ENCODE results near the gene HERC2. TPM values are rescaled to one million over a fixed set of nuclear protein-coding genes. Genes with fewer than 3 reads are reported as not detected.

The HERC2 gene
- total and polyA plus RNA-seq, 9 of the 15 experiments (the other 6 are each of a cell fraction or from before 2014, with no cell fraction given): 10.6 to 84.0 (median 42.6) TPM

DNA sequence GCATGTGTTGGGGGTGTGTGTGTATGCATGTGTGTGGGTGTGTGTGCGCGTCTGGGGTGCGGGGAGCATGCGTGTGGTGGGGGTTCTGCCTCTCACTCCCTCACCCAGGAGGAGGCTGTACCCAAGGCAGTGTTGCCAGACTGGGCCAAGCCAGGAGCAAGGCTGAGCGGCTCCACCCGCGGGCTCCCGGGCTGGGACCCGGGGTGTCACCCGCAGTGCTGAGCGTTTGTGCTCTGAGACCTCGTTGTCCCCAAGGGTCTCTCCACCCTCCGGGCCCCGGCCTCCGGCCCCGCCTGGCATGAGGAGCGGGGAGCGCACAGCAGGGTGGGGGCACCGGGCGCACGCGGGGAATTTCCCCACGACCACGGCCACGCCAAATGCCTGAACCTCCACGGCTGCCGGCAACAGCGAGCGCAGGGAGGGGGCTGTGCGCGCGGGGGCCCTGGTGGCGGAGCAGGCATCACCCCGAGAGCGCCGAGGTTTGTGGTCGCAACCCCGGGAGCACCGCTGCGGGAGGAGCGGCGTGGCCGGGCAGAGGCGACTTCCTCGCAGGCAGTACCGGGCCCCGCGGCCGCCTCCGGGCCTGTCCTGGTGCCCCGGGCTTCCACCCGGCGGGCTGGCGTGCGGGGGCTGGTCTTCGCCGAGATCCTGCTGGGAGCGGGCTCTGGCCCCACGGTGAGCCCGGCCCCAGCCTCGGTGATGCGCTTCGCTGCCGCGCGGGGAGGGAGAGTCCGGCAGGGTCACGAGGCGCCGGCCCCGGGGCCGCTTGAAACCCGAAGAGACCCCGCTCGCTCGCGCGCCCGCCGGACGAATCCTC is 215.5 kb downstream of the HERC2 start:
- ChIA-PET POLR2A (no interaction called here), CTCF (ENCODE audit: low intra/inter-chr PET ratio) (no interaction called here)
- no peak for ATAC-seq
- Histone ChIP-seq H4K20me1 (replicated peaks; ENCODE audit: control insufficient read depth, insufficient read depth, low read length) (no peaks in the 10 kb centered on the region; the same call in 1 of the 2 replicates), H3K36me3 (ENCODE audit: control insufficient read depth, insufficient read depth, low read length) (peaks cover 6% of the 10 kb centered on the region; the same call in 2 of the 3 replicates), H3K79me2 (ENCODE audit: control insufficient read depth, insufficient read depth, low read length) (no peaks in the 10 kb centered on the region), H2AFZ (ENCODE audit: low read depth, low read length) (no peak overlapping the region), H3K4me1 (replicated peaks in 1 of 2; ENCODE audit: control insufficient read depth in 2 of 2, insufficient read depth in 2 of 2, low read length in 2 of 2) (peaks cover 0 to 7% of the 10 kb centered on the region in 2 experiments; a peak in 2 of 5 replicates), H3K27me3 (ENCODE audit: control insufficient read depth in 2 of 2, insufficient read depth in 2 of 2, low read length in 2 of 2) (peaks cover 0 to 9% of the 10 kb centered on the region in 2 experiments; a peak in 1 of 5 replicates), H3K27ac (ENCODE audit: extremely low read depth, low read depth, low read length) (no peak overlapping the region), H3K4me3 (no peak overlapping the region), H3K9ac (ENCODE audit: insufficient read depth in 1 of 2, low read depth in 2 of 2, low read length in 2 of 2) (no peak overlapping the region), H3K9me1 (ENCODE audit: control insufficient read depth, insufficient read depth, low read length) (no peaks in the 10 kb centered on the region), H3K9me3 (replicated peaks; ENCODE audit: control insufficient read depth, insufficient read depth, low read depth, low read length) (peaks cover 3% of the 10 kb centered on the region; the same call in 1 of the 2 replicates), H3K4me2 (ENCODE audit: insufficient read depth, low read length) (no peak overlapping the region)
- no TSS peak for BruUV-seq (replicated peaks)
- FAIRE-seq: no peak
- in situ Hi-C loops (cut with MboI) (no loop called here), intact Hi-C loops (cut with micrococcal nuclease) (no loop called here)
- WGBS (ENCODE audit: insufficient coverage, low coverage, missing lambda C conversion rate): 93% methylated on average over 13 of the region's 81 CpGs
- no peak for TF ChIP-seq ZNF79 (CRISPR knock-in tag; IDR thresholded peaks at IDR 0.05; ENCODE audit: low read depth)
- TF ChIP-seq HMG20B (CRISPR knock-in tag; IDR thresholded peaks at IDR 0.05): no peak
- no peak for TF ChIP-seq FOXK1 (CRISPR knock-in tag; IDR thresholded peaks at IDR 0.05; ENCODE audit: borderline replicate concordance)
- TF ChIP-seq ETV6 (IDR thresholded peaks at IDR 0.05; ENCODE audit: borderline replicate concordance in 1 of 2, low read depth in 2 of 2, low read length in 1 of 2): no peak
- TF ChIP-seq ETV6 (CRISPR knock-in tag; IDR thresholded peaks at IDR 0.05; ENCODE audit: borderline replicate concordance): no peak
- no peak for TF ChIP-seq PBX2 (CRISPR knock-in tag; IDR thresholded peaks at IDR 0.05; ENCODE audit: low read depth)
- no peak for TF ChIP-seq PBX2 (tag; conservative IDR thresholded peaks at IDR 0.05; ENCODE audit: low read depth)
- no peak for TF ChIP-seq MAFK (IDR thresholded peaks at IDR 0.05; ENCODE audit: low read length)
- no peak for TF ChIP-seq SIN3A (IDR thresholded peaks at IDR 0.05; ENCODE audit: borderline replicate concordance in 2 of 2, control insufficient read depth in 1 of 2, low read depth in 2 of 2, low read length in 2 of 2)
- no peak for TF ChIP-seq HNRNPLL (IDR thresholded peaks at IDR 0.05; ENCODE audit: low read depth, low read length, poor library complexity, severe bottlenecking)
- TF ChIP-seq, protein P1, sequence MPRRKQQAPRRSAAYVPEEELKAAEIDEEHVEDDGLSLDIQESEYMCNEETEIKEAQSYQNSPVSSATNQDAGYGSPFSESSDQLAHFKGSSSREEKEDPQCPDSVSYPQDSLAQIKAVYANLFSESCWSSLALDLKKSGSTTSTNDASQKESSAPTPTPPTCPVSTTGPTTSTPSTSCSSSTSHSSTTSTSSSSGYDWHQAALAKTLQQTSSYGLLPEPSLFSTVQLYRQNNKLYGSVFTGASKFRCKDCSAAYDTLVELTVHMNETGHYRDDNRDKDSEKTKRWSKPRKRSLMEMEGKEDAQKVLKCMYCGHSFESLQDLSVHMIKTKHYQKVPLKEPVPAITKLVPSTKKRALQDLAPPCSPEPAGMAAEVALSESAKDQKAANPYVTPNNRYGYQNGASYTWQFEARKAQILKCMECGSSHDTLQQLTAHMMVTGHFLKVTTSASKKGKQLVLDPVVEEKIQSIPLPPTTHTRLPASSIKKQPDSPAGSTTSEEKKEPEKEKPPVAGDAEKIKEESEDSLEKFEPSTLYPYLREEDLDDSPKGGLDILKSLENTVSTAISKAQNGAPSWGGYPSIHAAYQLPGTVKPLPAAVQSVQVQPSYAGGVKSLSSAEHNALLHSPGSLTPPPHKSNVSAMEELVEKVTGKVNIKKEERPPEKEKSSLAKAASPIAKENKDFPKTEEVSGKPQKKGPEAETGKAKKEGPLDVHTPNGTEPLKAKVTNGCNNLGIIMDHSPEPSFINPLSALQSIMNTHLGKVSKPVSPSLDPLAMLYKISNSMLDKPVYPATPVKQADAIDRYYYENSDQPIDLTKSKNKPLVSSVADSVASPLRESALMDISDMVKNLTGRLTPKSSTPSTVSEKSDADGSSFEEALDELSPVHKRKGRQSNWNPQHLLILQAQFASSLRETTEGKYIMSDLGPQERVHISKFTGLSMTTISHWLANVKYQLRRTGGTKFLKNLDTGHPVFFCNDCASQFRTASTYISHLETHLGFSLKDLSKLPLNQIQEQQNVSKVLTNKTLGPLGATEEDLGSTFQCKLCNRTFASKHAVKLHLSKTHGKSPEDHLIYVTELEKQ (CRISPR knock-in tag; IDR thresholded peaks at IDR 0.05): no peak
- TF ChIP-seq MYC (IDR thresholded peaks at IDR 0.05; ENCODE audit: low read depth, low read length): no peak
- TF ChIP-seq MYC (CRISPR knock-in tag; IDR thresholded peaks at IDR 0.05; ENCODE audit: borderline replicate concordance, low read depth): no peak
- TF ChIP-seq CREM (IDR thresholded peaks at IDR 0.05; ENCODE audit: low read depth): no peak
- no peak for DNase-seq (ENCODE audit: extremely low read depth in 1 of 4, low spot score in 3 of 4)
